Myocyte (in vitro differentiated cells): ENCODE measurements around the gene CCDC40. TPM values are rescaled to one million over a fixed set of nuclear protein-coding genes. Genes with fewer than 3 reads are reported as not detected.

Experiments used
- DNase-seq: peaks from one replicate; pipeline ENCODE4 v3.0.0-alpha.2; 2012; ENCODE audit warnings: low read depth
- total RNA-seq: library from RNA; depleted of rRNA; stranded (reverse); fragments of >200 nt; gene quantifications from 2 replicates; pipeline ENCODE4 v1.2.3, GENCODE V29; 2014

Gene CCDC40
- total RNA-seq, 1 donor from 2014 or later: 3.2 TPM

- peak; percentile 84 for DNase-seq
Observed at GRCh38 chr17:80101011-80101945, 64.8 kb downstream of the CCDC40 start, which contains the start of gene GAA. Gene GAA (plus strand): TSS chr17:80101581. CDS start chr17:80104587, 3,006 bp downstream.

- DNase-seq: peak; percentile 55
Observed at GRCh38 chr17:80101946-80102663, 65.7 kb downstream of the CCDC40 start.

GRCh38 chr17:80102664-80103448 is 66.4 kb downstream of the CCDC40 start:
- DNase-seq: no peak

- no peak for DNase-seq
Observed at GRCh38 chr17:80103449-80104085, 67.1 kb downstream of the CCDC40 start.

GRCh38 chr17:80104321-80104955 is 68.0 kb downstream of the CCDC40 start:
- DNase-seq: no peak

- no peak for DNase-seq
Observed at GRCh38 chr17:80104956-80105375, 68.5 kb downstream of the CCDC40 start.

GRCh38 chr17:80105762-80106161 is 69.3 kb downstream of the CCDC40 start:
- DNase-seq: no peak

GRCh38 chr17:80106176-80106575 is 69.7 kb downstream of the CCDC40 start:
- DNase-seq: no peak

GRCh38 chr17:80106751-80107150 is 70.3 kb downstream of the CCDC40 start:
- no peak for DNase-seq

GRCh38 chr17:80107231-80108021 is 71.0 kb downstream of the CCDC40 start:
- no peak for DNase-seq

GRCh38 chr17:80108036-80108971 is 71.9 kb downstream of the CCDC40 start:
- no peak for DNase-seq

- no peak for DNase-seq
Observed at GRCh38 chr17:80109066-80109660, 72.7 kb downstream of the CCDC40 start.

GRCh38 chr17:80109713-80110446 is 73.4 kb downstream of the CCDC40 start:
- DNase-seq: no peak

- DNase-seq: no peak
Observed at GRCh38 chr17:80110447-80110812, 74.0 kb downstream of the CCDC40 start.

- DNase-seq: no peak
Observed at GRCh38 chr17:80110927-80111701, 74.7 kb downstream of the CCDC40 start.

- DNase-seq: no peak
Observed at GRCh38 chr17:80111702-80112470, 75.4 kb downstream of the CCDC40 start.
